NCI-H146 treated with DMSO at 0.1 percent for 48 hours (cell line): ENCODE measurements around the gene GP1BA.

ENCODE experiments used
- DNase-seq: peaks from one replicate; lab custom pipeline; 2025; ENCODE audit not compliant: unreplicated experiment; lab: John Stamatoyannopoulos, UW

Gene GP1BA

DNA sequence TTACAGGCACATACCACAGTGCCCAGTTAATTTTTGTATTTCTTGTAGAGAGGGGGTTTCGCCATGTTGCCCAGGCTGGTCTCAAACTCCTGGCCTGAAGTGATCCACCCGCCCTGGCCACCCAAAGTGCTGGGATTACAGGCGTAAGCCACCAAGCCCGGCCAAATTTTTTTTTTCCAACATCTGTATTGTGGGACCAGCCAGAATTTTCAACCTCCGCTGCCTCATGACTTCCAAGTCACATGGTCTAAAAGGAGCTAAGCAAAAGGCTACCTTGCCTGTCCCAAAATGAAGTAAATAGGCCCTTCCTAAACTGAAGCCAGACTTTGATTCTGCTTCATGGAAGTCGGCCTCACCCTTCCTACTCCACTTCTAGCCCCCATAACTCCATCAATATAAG lies 39.7 kb downstream of the GP1BA start:
- no peak for DNase-seq

GRCh38 chr17:4972322-4972721 lies 40.2 kb downstream of the GP1BA start:
- DNase-seq = no peak

DNA sequence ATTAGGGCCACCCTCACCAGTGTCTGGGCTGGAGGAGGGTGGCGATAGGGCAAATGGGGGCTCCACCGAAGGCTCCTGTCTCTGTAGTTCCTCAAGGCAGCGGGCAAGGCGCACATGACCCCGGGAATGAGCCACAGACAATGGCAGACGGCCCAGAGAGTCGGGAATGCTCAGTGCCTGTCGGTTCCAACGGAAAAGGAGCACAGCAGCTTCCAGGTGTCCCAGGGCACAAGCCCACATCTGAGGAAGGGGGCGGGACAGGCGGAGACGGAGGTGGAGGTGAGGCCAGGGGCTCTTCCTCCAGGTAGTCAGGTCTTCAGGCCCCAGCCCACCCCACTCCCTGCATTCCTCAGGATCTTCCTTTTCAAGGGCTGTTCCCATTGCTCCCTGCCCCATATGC lies 40.7 kb downstream of the GP1BA start:
- no peak for DNase-seq

DNA sequence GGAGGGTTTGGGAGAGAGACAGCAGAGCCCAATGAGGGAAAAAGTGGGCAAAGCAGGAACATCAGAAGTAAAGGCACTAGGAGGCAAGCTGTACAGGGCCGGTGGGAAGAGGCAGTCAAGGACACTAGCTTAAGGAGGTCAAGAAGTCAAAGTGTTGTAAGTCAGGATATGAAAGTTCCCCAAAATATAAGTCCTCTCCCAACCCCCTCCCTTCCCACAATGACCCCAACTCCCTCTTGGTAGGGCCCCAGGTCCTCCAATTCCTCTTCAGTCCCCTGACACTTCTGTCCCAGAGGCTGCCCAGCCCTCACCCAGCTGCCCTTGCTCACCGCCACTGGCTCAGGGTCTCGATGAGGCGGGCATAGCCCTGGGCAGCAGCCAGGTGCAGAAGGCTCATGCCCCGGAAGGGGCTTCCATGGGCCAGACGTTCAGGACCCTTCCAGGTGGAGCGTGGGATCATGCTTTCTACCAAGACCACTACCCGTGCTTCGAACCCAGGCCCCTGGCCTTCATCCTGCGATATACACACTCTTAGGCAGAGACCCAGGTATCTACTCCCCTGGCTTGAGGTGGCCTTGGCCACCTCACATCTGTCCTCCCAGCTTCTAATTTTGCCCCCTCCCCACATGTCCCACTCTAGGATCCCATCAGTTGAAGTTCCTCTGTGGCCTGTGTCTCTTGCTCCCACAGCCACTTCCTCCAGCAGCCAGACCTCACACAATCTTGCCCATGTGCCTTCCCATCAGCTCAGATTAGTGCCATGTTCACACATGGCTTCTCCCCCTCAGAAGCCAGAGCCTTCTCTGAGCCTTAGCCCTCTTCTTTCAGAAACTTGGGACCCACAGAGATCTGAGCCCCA lies 41.4 kb downstream of the GP1BA start:
- no peak for DNase-seq

GRCh38 chr17:4974115-4974670 lies 42.1 kb downstream of the GP1BA start:
- no peak for DNase-seq

- DNase-seq = no peak
Measured at GRCh38 chr17:4978726-4979125, 46.6 kb downstream of the GP1BA start.

GRCh38 chr17:4980644-4981216 lies 48.7 kb downstream of the GP1BA start:
- DNase-seq = peak; percentile 8

DNA sequence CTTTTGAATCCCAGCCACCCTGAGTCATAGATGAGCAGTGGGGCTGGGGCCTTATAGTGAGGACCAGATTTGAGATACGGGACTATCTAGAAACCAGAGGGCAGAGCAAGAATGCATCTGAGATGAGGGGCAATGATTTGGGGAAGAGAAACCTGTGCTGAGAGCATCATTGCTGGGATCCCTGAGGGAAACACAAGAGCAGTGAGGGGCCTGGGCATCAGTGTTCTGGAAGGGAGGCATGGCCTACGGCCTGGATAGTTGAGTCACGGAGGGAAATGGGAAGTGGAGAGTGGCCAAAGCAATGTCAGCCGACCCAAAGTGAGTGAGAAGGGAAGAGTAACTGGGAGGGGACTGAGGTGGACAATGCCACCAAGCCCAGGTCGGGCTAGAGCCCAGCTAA lies 50.2 kb downstream of the GP1BA start:
- no peak for DNase-seq
